Bronchial epithelial cell (primary cell): Measurements from ENCODE around the gene BAK1. TPM values are rescaled to one million over a fixed set of nuclear protein-coding genes. Genes with fewer than 3 reads are reported as not detected.
"Not testable (repeated sequence)": the region's sequence is repeated elsewhere in the genome, so short reads cannot be mapped to it uniquely, and the experiment has no call there.

Source experiments
- DNase-seq: peaks from one replicate; pipeline ENCODE4 v3.0.0-alpha.2; 2010; ENCODE audit warnings: low read depth
- FAIRE-seq: peaks from 2 replicates; lab custom pipeline; 2011; peaks lifted over from hg19 to GRCh38; lab: Jason Lieb, UNC
- H3K27me3 ChIP-seq: 2 replicates; pipeline ENCODE4 v1.5.1; 2011; ENCODE audit warnings: low read length; ENCODE audit not compliant: control insufficient read depth, insufficient read depth
- H3K36me3 ChIP-seq: 2 replicates; pipeline ENCODE4 v1.5.1; 2011; ENCODE audit warnings: low read length; ENCODE audit not compliant: control insufficient read depth, insufficient read depth
- H3K4me3 ChIP-seq: 2 replicates; pipeline ENCODE4 v1.5.1; 2011; ENCODE audit warnings: mild to moderate bottlenecking, low read depth, low read length, control low read depth
- CTCF ChIP-seq: IDR thresholded peaks from 2 replicates; pipeline ENCODE4 v1.5.1; 2011; ENCODE audit warnings: mild to moderate bottlenecking, moderate library complexity, low read length, control low read depth, inconsistent platforms; ENCODE audit not compliant: insufficient read depth, severe bottlenecking
- total RNA-seq: library from RNA; depleted of rRNA; stranded (reverse); fragments of >200 nt; gene quantifications from 2 replicates; pipeline ENCODE4 v1.2.1, GENCODE V29; 2014

Gene BAK1
- total RNA-seq, 1 donor from 2014 or later, result 25.5 TPM

- DNase-seq (peak; percentile 71), FAIRE-seq (no peak)
- H3K36me3 ChIP-seq, result no peaks in the 10 kb centered on the region
- H3K27me3 ChIP-seq, result no peaks in the 10 kb centered on the region
- no peak overlapping the region for H3K4me3 ChIP-seq
- TF ChIP-seq CTCF, result no peak
These were observed 19.4 kb upstream of the BAK1 start for GRCh38 chr6:33599413-33599938.

GRCh38 chr6:33597551-33598322 is 17.7 kb upstream of the BAK1 start:
- TF ChIP-seq CTCF, result no peak
- FAIRE-seq (no peak), DNase-seq (no peak)
- no peak overlapping the region for H3K4me3 ChIP-seq
- H3K27me3 ChIP-seq, result no peaks in the 10 kb centered on the region
- H3K36me3 ChIP-seq, result no peaks in the 10 kb centered on the region

GRCh38 chr6:33596894-33597293 is 16.8 kb upstream of the BAK1 start:
- DNase-seq, H3K4me3 ChIP-seq, H3K36me3 ChIP-seq, H3K27me3 ChIP-seq, FAIRE-seq: not testable (repeated sequence)

GRCh38 chr6:33595001-33595846 is 15.1 kb upstream of the BAK1 start:
- Histone ChIP-seq H3K27me3 (no peaks in the 10 kb centered on the region), H3K36me3 (no peaks in the 10 kb centered on the region), H3K4me3 (no peak overlapping the region)
- no peak for FAIRE-seq
- no peak for TF ChIP-seq CTCF
- peak; percentile 53 for DNase-seq

- no peak overlapping the region for H3K4me3 ChIP-seq
- no peak for TF ChIP-seq CTCF
These were observed 13.3 kb upstream of the BAK1 start for GRCh38 chr6:33593414-33593727.

More at GRCh38 chr6:33593414-33593727, 13.3 kb upstream of the BAK1 start:
- FAIRE-seq (no peak), DNase-seq (no peak)
- Histone ChIP-seq H3K36me3 (no peaks in the 10 kb centered on the region), H3K27me3 (no peaks in the 10 kb centered on the region)
